HCEC 1CT (cell line): ENCODE data around the gene CLEC1A.
"Not testable (repeated sequence)": the region's sequence is repeated elsewhere in the genome, so short reads cannot be mapped to it uniquely, and the experiment has no call there.

Experiments
- DNase-seq: peaks from one replicate; pipeline ENCODE4 v3.0.0-alpha.2; 2017

The CLEC1A gene

DNA sequence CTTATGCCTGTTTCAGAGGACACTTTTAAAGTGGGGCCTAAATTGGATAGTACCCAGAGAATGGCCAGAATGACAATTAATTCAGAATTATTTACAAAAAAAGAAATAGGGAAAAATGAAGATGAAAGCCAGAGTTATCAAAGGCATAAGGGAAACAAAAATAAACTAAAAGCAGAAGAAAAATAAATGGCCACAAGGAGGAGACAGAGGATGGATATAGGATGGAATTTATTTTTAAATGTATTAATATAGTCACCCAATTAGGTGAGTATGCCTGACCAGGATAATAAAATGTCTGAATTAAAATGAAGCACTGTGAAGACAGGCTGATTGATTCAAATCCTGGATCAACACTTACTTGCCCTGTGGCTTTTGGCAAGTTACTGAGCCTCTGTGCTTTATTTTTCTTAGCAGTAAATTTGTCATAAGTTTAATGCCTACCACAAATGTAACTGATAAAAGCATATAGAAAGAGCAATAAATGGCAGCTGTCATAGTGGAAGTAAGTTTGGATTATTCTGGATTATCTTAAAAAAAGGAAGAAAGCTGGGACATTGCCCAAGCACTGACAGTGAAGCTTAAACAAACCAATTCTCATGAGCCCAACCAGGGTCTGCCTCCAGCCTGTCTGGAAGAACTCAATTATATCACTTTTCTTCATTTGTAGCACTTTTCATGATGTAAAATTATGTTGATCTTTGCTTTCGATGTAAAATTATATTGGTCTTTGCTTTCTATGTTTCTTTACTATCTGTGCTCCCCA, 64.8 kb downstream of the CLEC1A start:
- peak; percentile 35 for DNase-seq

DNA sequence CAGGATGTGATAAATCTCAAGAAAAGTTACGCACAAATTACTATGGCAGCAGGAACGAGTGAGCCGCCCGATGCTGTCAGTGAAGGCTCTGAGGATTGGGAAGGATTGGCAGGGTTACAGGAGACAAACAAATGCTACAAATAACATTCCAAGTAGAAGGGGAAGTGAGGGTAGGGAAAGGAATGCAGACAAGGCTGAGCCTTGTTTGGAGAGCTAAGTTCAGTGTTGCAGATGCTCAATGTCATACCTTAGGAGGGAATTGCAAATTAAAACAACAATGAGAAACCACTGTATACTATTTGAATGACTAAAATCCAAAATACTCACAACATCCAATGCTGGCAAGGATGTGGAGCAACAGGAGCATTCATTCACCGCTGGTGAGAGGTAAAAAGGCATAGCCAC, 67.0 kb downstream of the CLEC1A start:
- DNase-seq: peak; percentile 94

DNA sequence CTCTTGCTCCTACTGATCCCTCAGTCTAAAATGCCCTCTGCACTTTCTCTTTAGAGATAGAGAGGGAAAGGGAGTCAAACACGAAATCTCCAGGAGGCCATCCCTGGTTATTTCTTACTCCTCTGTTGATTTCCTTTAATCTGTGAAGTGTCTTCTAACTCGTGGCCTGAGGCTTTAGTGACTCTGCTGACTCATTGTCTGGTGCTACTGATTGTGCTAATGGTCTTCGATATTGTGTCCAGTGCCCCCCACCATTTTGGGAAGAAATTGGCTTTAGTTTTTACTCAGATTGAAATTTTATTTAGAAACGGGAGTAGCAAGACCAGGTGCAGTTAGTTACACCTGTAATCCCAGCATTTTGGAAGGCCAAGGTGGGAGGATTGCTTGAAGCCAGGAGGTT, 67.5 kb downstream of the CLEC1A start:
- DNase-seq: peak; percentile 29

DNA sequence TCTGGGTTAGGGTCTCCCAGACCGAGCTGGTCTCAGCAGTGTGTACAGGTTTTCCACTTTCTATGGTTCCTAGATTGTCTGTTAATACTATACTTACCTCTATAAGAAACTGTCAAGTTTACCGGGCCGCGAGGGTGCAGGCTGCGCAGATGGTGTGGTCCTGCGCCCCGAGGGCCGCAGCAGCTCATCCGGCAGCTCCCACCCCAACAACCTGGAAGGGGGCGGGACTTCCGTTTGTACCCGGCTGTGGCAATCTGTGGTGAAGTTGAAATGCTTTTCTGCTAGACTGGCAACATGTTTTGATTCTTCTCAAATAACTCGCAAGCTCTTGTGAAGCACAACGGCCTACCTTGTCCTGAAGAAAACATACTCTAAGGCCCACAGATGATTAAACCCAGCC, 68.3 kb downstream of the CLEC1A start, which contains the start of gene CLEC9A:
Gene CLEC9A (plus strand): TSS at position 237 of the 400 bp plus-strand sequence. CDS start 22,006 bp downstream, outside the sequence.
- DNase-seq: no peak

DNA sequence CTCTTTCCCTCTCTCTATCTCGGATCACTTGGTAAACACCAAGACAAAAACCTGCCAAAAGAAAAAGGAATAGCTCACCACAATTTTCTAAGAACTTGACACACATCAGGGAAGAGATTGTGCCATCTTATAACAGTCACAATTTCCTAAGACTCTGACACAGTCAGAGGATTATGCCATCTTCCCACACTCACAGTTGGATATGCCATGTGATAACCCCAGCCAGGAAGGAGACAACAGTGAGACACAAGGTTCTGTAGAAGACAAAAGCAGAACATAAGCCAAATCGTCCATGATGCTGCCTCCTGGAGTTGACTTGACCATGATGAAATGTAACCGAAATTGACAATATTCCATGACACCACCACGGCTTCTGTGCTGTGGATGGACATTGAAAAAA, 71.1 kb downstream of the CLEC1A start:
- peak; percentile 46 for DNase-seq

DNA sequence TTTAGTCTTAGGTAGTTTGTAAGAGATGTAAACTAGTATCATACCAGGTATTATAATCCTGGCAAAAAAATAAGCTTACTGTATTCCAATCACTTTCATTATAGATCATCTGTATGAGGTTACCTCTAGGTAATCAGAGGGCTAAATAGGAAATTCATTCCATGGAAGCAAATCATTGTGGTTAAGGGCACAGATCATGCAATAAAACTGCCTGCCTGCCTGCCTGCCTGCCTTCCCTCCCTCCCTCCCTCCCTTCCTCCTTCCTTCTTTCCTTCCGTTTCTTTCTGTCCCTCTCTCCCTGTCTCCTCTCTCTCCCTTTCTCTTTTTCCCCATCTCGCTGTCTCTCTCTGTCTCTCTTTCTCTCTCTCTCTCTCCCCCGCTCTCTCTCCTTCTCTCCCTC, 71.5 kb downstream of the CLEC1A start:
- DNase-seq: peak; percentile 45

DNA sequence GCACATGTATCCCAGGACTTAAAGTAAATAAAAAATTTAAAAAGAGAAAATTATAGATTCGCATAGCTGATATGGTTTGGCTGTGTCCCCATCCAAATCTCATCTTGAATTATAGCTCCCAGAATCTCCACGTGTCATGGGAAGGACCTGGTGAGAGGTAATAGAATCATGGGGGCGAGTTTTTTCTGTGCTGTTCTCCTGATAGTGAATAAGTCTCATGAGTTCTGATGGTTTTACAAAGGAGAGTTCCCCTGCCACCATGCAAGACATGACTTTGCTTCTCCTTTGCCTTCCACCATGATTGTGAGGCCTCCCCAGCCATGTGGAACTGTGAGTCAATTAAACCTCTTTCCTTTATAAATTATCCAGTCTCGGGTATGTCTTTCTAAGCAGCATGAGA, 72.1 kb downstream of the CLEC1A start:
- DNase-seq: not testable (repeated sequence)

DNA sequence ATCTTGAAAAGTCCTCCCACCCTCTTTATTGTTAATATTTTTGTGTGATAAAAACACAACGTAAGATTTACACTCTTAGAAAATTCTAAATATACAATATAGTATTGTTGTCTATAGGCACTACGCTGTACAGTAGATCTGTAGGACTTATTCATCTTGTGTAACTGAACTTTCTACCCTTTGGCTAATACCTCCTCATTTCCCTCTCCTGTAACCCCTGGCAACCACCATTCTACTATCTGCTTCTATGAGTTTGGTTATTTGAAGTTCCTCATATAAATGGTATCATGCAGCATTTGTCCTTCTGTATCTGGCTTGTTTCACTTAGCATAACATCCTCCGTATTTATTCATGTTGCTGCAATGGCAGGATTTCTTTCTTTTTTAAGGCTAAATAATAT, 73.5 kb downstream of the CLEC1A start:
- DNase-seq: no peak

DNA sequence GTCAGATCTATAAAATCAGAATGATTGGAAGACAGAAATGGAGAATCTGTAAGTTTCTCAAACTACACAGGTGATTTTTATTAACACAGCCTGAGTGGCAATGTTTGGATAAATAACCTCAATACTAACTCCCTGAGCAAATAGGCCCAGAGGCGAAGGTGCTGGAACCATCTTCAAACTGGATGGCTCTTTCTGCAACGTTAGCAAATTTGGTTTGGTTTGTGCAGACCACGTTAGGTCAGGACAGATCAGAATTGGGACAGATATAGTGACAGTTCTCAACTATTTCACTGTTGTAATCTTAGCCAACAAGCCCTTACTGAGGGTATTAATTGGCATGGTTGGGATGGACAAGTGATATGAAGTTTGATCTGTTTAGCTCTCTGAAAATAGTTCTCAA, 77.4 kb downstream of the CLEC1A start:
- no peak for DNase-seq
